Measurements from ENCODE around the gene SULT1B1.

DNA sequence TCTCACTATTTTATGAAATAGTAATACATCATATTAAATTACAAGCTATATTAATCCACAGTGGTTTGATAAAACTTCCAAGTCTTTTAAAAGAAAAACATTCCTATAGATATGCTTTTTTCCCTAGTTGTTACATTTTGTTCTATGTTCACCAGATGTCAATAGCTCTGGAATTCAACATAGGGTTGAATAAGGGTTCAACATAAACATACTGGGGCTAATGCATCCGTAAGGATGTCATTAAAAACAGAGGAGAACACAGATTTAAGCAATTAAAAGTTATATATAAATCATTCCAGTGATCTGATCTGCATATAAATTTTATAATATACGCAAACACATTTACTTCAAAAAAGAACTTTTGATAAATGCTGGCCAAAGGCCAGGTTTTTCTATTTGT is 32.5 kb downstream of the SULT1B1 start:
- TF ChIP-seq, protein P1, sequence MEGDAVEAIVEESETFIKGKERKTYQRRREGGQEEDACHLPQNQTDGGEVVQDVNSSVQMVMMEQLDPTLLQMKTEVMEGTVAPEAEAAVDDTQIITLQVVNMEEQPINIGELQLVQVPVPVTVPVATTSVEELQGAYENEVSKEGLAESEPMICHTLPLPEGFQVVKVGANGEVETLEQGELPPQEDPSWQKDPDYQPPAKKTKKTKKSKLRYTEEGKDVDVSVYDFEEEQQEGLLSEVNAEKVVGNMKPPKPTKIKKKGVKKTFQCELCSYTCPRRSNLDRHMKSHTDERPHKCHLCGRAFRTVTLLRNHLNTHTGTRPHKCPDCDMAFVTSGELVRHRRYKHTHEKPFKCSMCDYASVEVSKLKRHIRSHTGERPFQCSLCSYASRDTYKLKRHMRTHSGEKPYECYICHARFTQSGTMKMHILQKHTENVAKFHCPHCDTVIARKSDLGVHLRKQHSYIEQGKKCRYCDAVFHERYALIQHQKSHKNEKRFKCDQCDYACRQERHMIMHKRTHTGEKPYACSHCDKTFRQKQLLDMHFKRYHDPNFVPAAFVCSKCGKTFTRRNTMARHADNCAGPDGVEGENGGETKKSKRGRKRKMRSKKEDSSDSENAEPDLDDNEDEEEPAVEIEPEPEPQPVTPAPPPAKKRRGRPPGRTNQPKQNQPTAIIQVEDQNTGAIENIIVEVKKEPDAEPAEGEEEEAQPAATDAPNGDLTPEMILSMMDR (IDR thresholded peaks at IDR 0.05; ENCODE audit: insufficient read depth, low read length, poor library complexity, severe bottlenecking) = no peak
- TF ChIP-seq EZH2phosphoT487 (conservative IDR thresholded peaks at IDR 0.05; ENCODE audit: low read length) = no peak

Data from SU-DHL-6 (cell line).